ENCODE measurements around the gene PTER.

- TF ChIP-seq CTCF (IDR thresholded peaks at IDR 0.05; ENCODE audit: low read depth, low read length), result no peak
- no peak for TF ChIP-seq MAX (IDR thresholded peaks at IDR 0.05; ENCODE audit: low read depth, low read length)
- no peak for TF ChIP-seq POLR2A (IDR thresholded peaks at IDR 0.05; ENCODE audit: extremely low read depth, insufficient read length)
These were observed 57.2 kb downstream of the PTER start for GRCh38 chr10:16493884-16494536.

Data from NB4 (cell line).